ENCODE data around the gene MRPS5. TPM values are rescaled to one million over a fixed set of nuclear protein-coding genes. Genes with fewer than 3 reads are reported as not detected.

MRPS5 gene
- total RNA-seq, 4 donors from 2014 or later: 41.9 to 55.4 (median 46.4) TPM

- no peaks in the 10 kb centered on the region for H3K36me3 ChIP-seq
- DNase-seq: no peak
- no peaks in the 10 kb centered on the region for H3K9me3 ChIP-seq
- WGBS, 2 donors: 78 to 80% methylated on average over 10 to 11 of the region's 15 CpGs
- TF ChIP-seq POLR2A (IDR thresholded peaks at IDR 0.05) (no peak), CTCF (IDR thresholded peaks at IDR 0.05) (no peak)
- peaks cover 5 to 36% (median 12%) of the 10 kb centered on the region in 3 donors for H3K4me1 ChIP-seq
- H3K4me3 ChIP-seq: no peak overlapping the region
- intact Hi-C loops (cut with DNase I): loop anchor here (5.0 kb wide), 1 partner anchor 53 kb away; no protein-coding TSS in a partner anchor
- peaks cover 0 to 48% (median 0%) of the 10 kb centered on the region in 4 donors for H3K27me3 ChIP-seq
- no peak overlapping the region for H3K27ac ChIP-seq
Measured at GRCh38 chr2:95074663-95075439, 46.8 kb downstream of the MRPS5 start.

DNA sequence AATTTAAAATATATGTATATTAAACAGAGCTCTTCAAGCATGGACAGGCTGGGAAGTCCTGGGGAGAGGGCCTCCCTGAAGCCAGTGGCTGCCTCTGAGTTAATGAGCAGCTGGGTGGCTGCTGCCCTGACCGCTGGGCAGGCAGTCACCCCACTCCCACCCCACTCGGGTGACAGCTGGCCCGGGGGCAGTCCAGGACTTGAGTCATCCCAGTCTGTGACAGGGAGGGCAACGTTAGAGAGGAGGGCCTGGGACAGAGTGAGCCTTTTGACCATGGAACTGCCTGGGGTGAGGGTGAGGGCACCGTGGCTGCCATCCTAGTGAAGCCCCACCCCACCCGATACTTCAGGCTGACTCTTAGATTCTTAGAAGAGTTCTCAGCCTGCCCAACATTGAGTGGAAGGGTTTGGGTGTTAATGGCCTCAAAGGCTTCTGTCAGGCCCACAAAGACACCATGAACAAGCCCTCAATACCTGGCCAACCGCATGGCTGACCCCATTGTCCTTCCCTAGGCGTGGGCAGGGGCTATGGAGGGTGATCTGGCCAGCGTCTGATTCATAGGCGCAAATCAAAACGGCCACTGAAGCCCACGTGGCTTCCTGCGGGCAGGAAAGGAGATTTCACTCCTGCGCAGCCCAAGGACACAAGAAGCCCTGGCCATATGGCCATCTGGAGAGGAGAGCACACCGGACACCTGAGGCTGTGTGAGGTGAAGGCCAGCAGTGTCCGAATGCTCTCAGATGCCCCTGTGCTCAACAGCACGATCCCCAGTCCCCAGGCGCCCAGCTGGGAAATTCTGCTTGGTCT, 47.5 kb downstream of the MRPS5 start:
- Histone ChIP-seq H3K36me3 (no peaks in the 10 kb centered on the region), H3K4me1 (peaks cover 5 to 36% (median 12%) of the 10 kb centered on the region in 3 donors), H3K27me3 (peaks cover 0 to 48% (median 0%) of the 10 kb centered on the region in 4 donors), H3K4me3 (no peak overlapping the region), H3K27ac (no peak overlapping the region), H3K9me3 (no peaks in the 10 kb centered on the region)
- no peak for TF ChIP-seq POLR2A (IDR thresholded peaks at IDR 0.05)
- TF ChIP-seq CTCF (IDR thresholded peaks at IDR 0.05): no peak
- 62 to 81% methylated on average over 5 to 14 of the region's 18 CpGs for WGBS, 2 donors
- intact Hi-C loops (cut with DNase I): no loop called here
- DNase-seq: no peak

DNA sequence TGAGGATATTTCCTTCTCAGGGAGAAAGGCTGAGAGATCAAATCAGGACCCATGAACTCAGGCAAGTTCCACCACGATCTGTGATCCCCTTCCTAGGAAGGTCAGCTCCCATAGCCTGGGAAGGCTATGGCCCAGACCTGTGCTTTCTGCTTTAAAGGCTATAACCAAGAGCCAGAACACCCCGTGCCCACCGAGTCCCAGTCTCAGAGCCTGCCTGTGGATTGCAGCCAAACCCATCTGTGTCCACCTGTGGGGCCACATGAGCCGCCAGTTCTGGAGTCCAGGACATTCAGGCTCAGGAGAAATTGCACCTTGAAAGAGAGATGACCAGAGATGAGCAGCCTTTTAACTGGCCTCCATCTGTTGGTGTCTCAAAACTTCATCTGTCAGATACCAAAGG, 49.2 kb downstream of the MRPS5 start:
- WGBS, 2 donors: 57% methylated on average over 1 of the region's 4 CpGs; no CpG with 5 or more reads in 1 of the 2 donors
- peaks cover 5 to 23% (median 12%) of the 10 kb centered on the region in 3 donors for H3K4me1 ChIP-seq
- H3K27ac ChIP-seq: no peak overlapping the region
- TF ChIP-seq POLR2A (IDR thresholded peaks at IDR 0.05): no peak
- TF ChIP-seq CTCF (IDR thresholded peaks at IDR 0.05): no peak
- H3K27me3 ChIP-seq: peaks cover 0 to 44% (median 0%) of the 10 kb centered on the region in 4 donors
- no peaks in the 10 kb centered on the region for H3K9me3 ChIP-seq
- no peaks in the 10 kb centered on the region for H3K36me3 ChIP-seq
- H3K4me3 ChIP-seq: no peak overlapping the region
- intact Hi-C loops (cut with DNase I): no loop called here
- no peak for DNase-seq

- H3K27me3 ChIP-seq: peaks cover 0 to 39% (median 0%) of the 10 kb centered on the region in 4 donors
- 71 to 80% methylated on average over 4 of the region's 4 CpGs for WGBS, 2 donors
- no peaks in the 10 kb centered on the region for H3K9me3 ChIP-seq
- H3K36me3 ChIP-seq: no peaks in the 10 kb centered on the region
- no peak overlapping the region for H3K4me3 ChIP-seq
- no peak overlapping the region for H3K27ac ChIP-seq
- intact Hi-C loops (cut with DNase I): no loop called here
- TF ChIP-seq CTCF (IDR thresholded peaks at IDR 0.05) (no peak), POLR2A (IDR thresholded peaks at IDR 0.05) (no peak)
- H3K4me1 ChIP-seq: peaks cover 5 to 17% (median 6%) of the 10 kb centered on the region in 3 donors
- no peak for DNase-seq
Measured at GRCh38 chr2:95071856-95072255, 49.8 kb downstream of the MRPS5 start.

DNA sequence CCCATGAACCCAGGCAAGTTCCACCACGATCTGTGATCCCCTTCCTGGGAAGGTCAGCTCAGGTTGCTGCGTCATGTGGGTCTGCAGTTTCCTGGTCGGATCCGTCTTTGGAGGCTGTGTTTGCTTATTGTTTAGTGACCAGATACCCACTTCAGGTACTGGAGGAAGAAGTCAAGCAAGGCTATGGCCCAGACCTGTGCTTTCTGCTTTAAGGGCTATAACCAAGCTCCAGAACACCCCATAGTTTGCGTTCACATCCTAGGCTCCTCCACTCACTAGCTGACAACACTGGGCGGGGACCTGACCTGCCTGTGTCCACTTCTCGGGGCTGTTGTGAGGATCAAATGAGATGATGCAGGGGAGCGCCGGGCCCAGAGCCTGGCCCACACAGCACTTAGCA, 52.1 kb downstream of the MRPS5 start:
- intact Hi-C loops (cut with DNase I): no loop called here
- no peaks in the 10 kb centered on the region for H3K36me3 ChIP-seq
- peaks cover 0 to 15% (median 0%) of the 10 kb centered on the region in 4 donors for H3K27me3 ChIP-seq
- DNase-seq: no peak
- H3K27ac ChIP-seq: no peak overlapping the region
- H3K4me3 ChIP-seq: no peak overlapping the region
- H3K9me3 ChIP-seq: no peaks in the 10 kb centered on the region
- WGBS, 2 donors: 75 to 94% methylated on average over 6 to 9 of the region's 9 CpGs
- peaks cover 0 to under 1% (median 0%) of the 10 kb centered on the region in 3 donors for H3K4me1 ChIP-seq
- no peak for TF ChIP-seq CTCF (IDR thresholded peaks at IDR 0.05)
- no peak for TF ChIP-seq POLR2A (IDR thresholded peaks at IDR 0.05)
